Putamen (tissue), 1 donor: Measurements from ENCODE around the gene HCN4.
A peak's percentile ranks its signal among the peaks of the same experiment; 100 is the strongest.

Experiments used
- DNase-seq: peaks from one replicate; pipeline ENCODE4 v3.0.0-alpha.2; 2016; ENCODE audit warnings: low spot score

Gene HCN4

GRCh38 chr15:73378089-73378488 is 9.3 kb upstream of the HCN4 start:
- DNase-seq = no peak

GRCh38 chr15:73375755-73376305 is 7.1 kb upstream of the HCN4 start:
- DNase-seq = no peak

DNA sequence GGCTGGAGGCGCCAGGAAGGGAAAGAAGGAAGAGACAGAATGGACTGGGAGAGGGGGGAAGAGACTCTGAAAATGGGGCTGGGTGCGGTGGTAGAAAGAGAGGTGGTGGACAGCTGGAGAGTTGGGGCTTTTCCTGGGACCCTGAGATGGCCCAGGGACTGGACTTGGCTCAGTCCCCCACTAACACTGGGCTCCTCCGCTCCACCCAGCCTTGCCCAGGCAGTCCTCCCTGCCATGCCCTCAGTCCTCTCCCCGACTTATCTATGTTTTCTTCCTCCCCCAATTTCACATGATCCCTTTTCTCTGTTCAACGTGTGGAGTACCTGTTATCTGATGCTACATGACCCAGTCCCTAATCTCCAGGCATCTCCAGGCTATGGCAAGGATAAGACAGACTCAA is 6.3 kb upstream of the HCN4 start:
- no peak for DNase-seq

- DNase-seq = no peak
These were observed 5.8 kb upstream of the HCN4 start for GRCh38 chr15:73374604-73375003.

- DNase-seq = no peak
These were observed 4.5 kb upstream of the HCN4 start for GRCh38 chr15:73373221-73373620.

DNA sequence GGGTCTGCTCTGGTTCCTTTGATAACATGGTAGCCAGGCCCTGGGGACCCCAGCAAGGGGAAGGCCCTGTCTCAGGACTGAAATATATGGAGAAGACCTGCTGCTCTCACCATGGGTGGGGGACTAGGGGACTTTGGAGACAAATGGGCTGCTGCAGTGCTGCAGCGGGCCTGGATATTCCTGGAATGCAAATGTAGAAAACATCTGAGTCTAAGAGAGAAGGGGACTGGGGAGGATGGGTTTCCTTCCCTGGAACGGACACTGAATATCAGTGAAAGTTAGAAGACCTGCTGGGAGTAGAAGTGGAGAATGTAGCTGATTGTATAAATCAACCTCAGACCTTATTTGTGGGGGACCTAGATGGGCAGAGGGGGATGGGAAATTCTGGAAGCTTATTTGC is 3.1 kb upstream of the HCN4 start:
- no peak for DNase-seq

DNA sequence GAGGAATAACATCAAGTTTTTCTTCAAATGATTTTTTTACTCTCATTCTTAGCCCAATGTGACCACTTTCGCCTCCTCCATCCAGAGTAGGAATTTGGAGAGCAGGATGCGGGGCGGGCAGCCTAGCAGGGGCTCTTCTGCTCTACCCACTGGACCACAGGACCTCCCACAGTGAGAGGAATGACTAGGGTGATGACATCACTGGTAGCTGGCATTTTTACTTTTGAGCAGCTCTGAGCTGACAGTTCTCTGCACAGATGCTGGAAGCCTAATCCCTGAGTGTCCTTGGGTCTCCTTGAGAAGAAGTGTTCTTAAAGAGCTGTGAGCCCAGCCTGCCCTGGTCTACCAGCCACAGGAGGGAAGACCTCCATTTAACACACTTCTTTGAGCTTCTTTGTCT is 1.4 kb upstream of the HCN4 start:
- DNase-seq = no peak

DNA sequence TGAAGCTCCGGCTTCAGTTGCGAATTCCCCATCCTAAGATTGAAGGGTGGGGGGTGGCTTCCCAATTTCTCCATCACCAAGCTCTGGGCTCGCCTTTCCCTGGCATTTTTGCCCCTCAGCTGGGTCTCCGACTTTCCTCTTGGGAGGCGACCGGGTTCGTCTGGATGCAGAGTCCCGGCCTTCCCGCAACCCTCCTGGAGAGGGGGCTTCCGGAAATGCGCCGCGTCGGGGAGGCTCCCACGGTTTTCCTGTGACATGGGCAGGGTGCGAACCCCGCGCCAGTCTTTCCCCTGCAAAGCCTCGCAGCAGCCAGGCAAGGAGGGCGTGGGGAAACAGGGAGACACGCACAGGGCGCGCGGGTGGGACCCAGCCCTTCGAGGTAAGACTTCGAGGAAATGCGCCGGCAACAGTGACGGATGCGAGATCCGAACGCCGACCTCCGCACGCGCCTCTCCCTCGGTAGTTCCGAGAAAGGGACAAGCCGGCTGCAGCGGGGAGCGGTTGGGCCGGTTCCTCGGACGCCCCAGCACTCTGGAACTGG is 466 bp upstream of the HCN4 start:
- no peak for DNase-seq

GRCh38 chr15:73367624-73368300 is 996 bp downstream of the HCN4 start:
- DNase-seq = no peak

GRCh38 chr15:73366766-73367623 is 1.8 kb downstream of the HCN4 start:
- no peak for DNase-seq

- no peak for DNase-seq
These were observed 4.7 kb downstream of the HCN4 start for GRCh38 chr15:73364070-73364469.

DNA sequence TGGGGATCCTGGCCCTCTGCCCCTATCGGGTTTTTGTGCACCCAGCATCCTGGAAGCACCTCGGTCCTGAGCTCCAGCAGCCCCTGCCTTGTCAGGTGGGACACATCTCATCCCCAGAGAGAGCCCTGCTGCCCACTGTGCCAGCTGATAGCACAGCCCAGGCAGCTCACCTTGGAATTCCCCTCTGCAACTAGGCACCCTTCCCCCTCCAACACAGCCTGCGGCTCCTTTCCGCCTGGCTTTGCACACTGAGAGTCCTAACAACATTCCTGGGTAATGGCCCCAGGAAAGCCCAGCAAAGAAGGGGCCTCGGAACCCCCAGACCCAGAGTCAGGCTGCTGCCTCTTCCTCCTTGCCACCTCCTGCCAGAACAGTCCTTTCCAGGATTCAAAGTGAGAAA is 5.9 kb downstream of the HCN4 start:
- no peak for DNase-seq

GRCh38 chr15:73361337-73361736 is 7.4 kb downstream of the HCN4 start:
- DNase-seq = no peak

DNA sequence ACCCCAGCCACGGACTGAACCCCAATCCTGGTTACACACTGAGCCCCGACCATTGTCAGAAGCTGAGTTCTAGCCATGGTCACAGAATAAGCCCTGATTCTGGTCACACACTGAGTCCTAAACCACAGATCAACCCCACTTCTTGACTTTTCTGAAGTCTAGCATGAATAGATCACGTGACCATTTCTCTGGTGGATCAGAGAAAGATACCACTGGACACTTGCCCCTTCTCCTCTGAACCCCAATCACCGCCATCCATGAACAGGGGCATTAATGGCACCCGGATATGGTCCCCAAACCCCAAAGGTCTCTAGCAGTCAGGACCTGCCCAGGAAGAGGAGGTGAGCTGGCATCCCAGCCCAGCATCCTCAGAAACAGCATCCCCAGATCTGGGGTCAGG is 9.1 kb downstream of the HCN4 start:
- no peak for DNase-seq

GRCh38 chr15:73357999-73358665 is 10.6 kb downstream of the HCN4 start:
- no peak for DNase-seq

- peak; percentile 34 for DNase-seq
These were observed 13.0 kb downstream of the HCN4 start for GRCh38 chr15:73355612-73356265.

DNA sequence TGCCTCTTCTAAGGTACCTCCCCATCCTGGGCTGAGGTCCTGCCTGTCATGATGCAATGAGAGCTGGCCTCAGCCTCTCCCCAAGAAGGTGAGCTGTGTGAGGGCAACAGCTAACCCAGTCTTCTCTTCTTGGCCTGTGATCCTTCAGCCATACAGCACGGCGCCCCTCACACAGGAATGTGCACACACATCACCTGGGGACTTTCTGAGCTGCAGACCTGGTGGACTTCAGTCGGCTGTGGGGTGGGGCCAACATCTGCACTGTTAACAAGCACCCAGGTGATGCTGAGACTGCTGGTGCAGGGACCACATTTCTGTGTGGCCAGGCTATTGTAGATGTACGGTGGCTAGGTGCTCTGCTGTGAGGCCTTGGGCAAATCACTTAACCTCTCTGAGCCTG is 14.5 kb downstream of the HCN4 start:
- no peak for DNase-seq

GRCh38 chr15:73353734-73354133 is 15.0 kb downstream of the HCN4 start:
- DNase-seq = no peak

DNA sequence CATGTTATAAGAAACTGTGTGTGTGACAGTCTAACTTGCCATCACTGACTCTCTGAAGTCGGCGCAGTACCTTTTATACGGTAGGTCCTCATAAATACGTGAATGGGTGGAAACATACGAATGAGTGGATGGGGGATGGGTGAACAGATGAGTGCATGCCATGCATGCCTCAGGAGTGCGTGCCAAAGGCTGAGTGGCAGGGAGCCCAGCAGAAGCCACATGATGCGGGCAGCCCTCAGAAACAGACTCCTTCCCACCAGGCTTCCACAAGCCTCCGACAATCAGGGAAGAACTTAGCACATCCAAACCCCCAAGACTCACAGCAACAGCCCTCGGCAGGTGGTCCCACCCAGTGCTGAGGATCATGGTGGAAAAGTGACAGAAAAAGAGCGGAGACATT is 16.7 kb downstream of the HCN4 start:
- DNase-seq = no peak

GRCh38 chr15:73349191-73349590 is 19.6 kb downstream of the HCN4 start:
- DNase-seq = no peak

GRCh38 chr15:73346735-73347312 is 21.9 kb downstream of the HCN4 start:
- DNase-seq = no peak

DNA sequence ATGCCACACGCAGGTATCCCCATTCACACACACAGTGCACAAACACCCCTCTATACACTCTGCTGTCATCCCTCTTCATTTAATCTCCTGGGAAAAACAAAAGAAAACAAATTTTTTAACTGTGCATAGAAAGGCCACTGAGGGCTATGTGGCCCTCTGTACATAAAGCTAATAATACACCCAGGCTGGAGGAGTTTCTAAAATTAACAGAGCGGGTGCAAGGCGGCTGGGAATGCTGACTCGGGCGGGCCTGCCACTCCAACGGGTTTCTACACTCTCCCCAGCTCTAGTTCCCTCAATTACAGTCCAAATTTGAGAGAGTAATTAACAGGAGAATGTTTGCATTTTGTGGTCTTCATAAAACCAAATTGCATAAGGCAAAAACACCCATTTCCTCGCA is 23.1 kb downstream of the HCN4 start:
- no peak for DNase-seq
